A549 (cell line): Measurements from ENCODE around the gene ATXN3L.

Experiments
- CHD2 ChIP-seq: fragments of 150-350 bp; IDR thresholded peaks from 2 replicates; pipeline ENCODE4 v1.6.1; 2014; ENCODE audit warnings: low read length; ENCODE audit not compliant: partially characterized antibody
- CTCF ChIP-seq: fragments of >200 bp; sonication (Bioruptor Twin); formaldehyde crosslinking; IDR thresholded peaks from 3 replicates; pipeline ENCODE4 v1.5.1; 2016
- EP300 ChIP-seq, 2 experiments: fragments of >200 bp; sonication (Bioruptor Twin); formaldehyde crosslinking; IDR thresholded peaks; 2 replicates in 1 of 2; 3 replicates in 1 of 2; pipeline ENCODE4 v1.6.1; 2016 to 2017

DNA sequence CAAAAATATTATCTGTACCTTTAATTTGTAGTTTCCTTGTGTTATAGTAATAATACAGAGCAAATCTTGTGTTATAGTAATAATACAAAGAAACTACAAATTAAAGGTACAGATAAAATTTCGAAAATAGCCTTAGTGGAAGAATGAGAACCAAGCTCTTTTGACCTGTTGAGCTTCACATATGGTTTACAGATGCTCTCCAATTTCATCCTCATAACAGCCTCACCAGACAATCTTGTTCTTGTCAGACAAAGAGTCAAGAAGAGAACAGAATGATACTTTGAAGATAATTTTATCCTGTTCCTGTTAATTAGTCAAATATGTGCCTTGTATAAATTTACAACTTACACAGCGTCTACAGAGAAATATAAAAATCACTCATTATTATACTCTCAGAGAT lies 12.8 kb downstream of the ATXN3L start:
- no peak for TF ChIP-seq CTCF
- no peak for TF ChIP-seq CHD2
- no peak for TF ChIP-seq EP300 (IDR thresholded peaks at IDR 0.05)
